Measurements from ENCODE around the gene NDRG2.
"Not testable (repeated sequence)": the region's sequence is repeated elsewhere in the genome, so short reads cannot be mapped to it uniquely, and the experiment has no call there.

NDRG2 gene

GRCh38 chr14:21018286-21018685 lies 6.6 kb downstream of the NDRG2 start:
- Mint-ChIP-seq H3K9me3 (no peaks in the 10 kb centered on the region), H3K4me1 (ENCODE audit: low read depth) (no peaks in the 10 kb centered on the region), H3K27ac (no peak overlapping the region), H3K36me3 (ENCODE audit: low read depth) (no peaks in the 10 kb centered on the region), H3K4me3 (no peak overlapping the region), H3K27me3 (ENCODE audit: low read depth) (peaks cover 19% of the 10 kb centered on the region)
- DNase-seq (ENCODE audit: low spot score): no peak

- Mint-ChIP-seq H3K27ac (no peak overlapping the region), H3K36me3 (ENCODE audit: low read depth) (no peaks in the 10 kb centered on the region), H3K4me1 (ENCODE audit: low read depth) (no peaks in the 10 kb centered on the region), H3K27me3 (ENCODE audit: low read depth) (peaks cover 17% of the 10 kb centered on the region), H3K4me3 (no peak overlapping the region), H3K9me3 (no peaks in the 10 kb centered on the region)
- DNase-seq (ENCODE audit: low spot score): no peak
These were observed 7.2 kb downstream of the NDRG2 start for GRCh38 chr14:21017528-21018245.

GRCh38 chr14:21016413-21017190 lies 8.3 kb downstream of the NDRG2 start:
- Mint-ChIP-seq H3K27me3 (ENCODE audit: low read depth) (peaks cover 16% of the 10 kb centered on the region), H3K27ac (no peak overlapping the region), H3K4me3 (no peak overlapping the region), H3K9me3 (no peaks in the 10 kb centered on the region), H3K4me1 (ENCODE audit: low read depth) (no peaks in the 10 kb centered on the region), H3K36me3 (ENCODE audit: low read depth) (no peaks in the 10 kb centered on the region)
- no peak for DNase-seq (ENCODE audit: low spot score)

GRCh38 chr14:21015312-21015711 lies 9.5 kb downstream of the NDRG2 start:
- DNase-seq (ENCODE audit: low spot score): no peak
- Mint-ChIP-seq H3K4me1 (ENCODE audit: low read depth) (no peaks in the 10 kb centered on the region), H3K36me3 (ENCODE audit: low read depth) (no peaks in the 10 kb centered on the region), H3K27ac (no peak overlapping the region), H3K27me3 (ENCODE audit: low read depth) (peaks cover 20% of the 10 kb centered on the region), H3K9me3 (no peaks in the 10 kb centered on the region), H3K4me3 (no peak overlapping the region)

- no peak overlapping the region for H3K4me3 Mint-ChIP-seq
- DNase-seq (ENCODE audit: low spot score): peak; percentile 58
- peaks cover 20% of the 10 kb centered on the region for H3K27me3 Mint-ChIP-seq (ENCODE audit: low read depth)
- H3K36me3 Mint-ChIP-seq (ENCODE audit: low read depth): no peaks in the 10 kb centered on the region
- no peaks in the 10 kb centered on the region for H3K9me3 Mint-ChIP-seq
- no peaks in the 10 kb centered on the region for H3K4me1 Mint-ChIP-seq (ENCODE audit: low read depth)
- H3K27ac Mint-ChIP-seq: no peak overlapping the region
These were observed 10.1 kb downstream of the NDRG2 start for GRCh38 chr14:21014761-21015190.

GRCh38 chr14:21011136-21011535 lies 13.7 kb downstream of the NDRG2 start:
- Mint-ChIP-seq H3K9me3 (no peaks in the 10 kb centered on the region), H3K27ac (no peak overlapping the region), H3K36me3 (ENCODE audit: low read depth) (no peaks in the 10 kb centered on the region), H3K4me1 (ENCODE audit: low read depth) (no peaks in the 10 kb centered on the region), H3K27me3 (ENCODE audit: low read depth) (peaks cover 25% of the 10 kb centered on the region), H3K4me3 (no peak overlapping the region)
- no peak for DNase-seq (ENCODE audit: low spot score)

GRCh38 chr14:21009721-21010120 lies 15.1 kb downstream of the NDRG2 start:
- not testable (repeated sequence) for H3K27ac Mint-ChIP-seq; H3K4me3 Mint-ChIP-seq; H3K4me1 Mint-ChIP-seq (ENCODE audit: low read depth); H3K9me3 Mint-ChIP-seq; H3K36me3 Mint-ChIP-seq (ENCODE audit: low read depth); DNase-seq (ENCODE audit: low spot score)
- peaks cover 25% of the 10 kb centered on the region for H3K27me3 Mint-ChIP-seq (ENCODE audit: low read depth)

- Mint-ChIP-seq H3K4me1 (ENCODE audit: low read depth) (no peaks in the 10 kb centered on the region), H3K9me3 (no peaks in the 10 kb centered on the region), H3K27me3 (ENCODE audit: low read depth) (no peaks in the 10 kb centered on the region), H3K27ac (no peak overlapping the region), H3K4me3 (no peak overlapping the region), H3K36me3 (ENCODE audit: low read depth) (no peaks in the 10 kb centered on the region)
- DNase-seq (ENCODE audit: low spot score): no peak
These were observed 21.0 kb downstream of the NDRG2 start for GRCh38 chr14:21003788-21004346.

GRCh38 chr14:21001218-21001617 lies 23.6 kb downstream of the NDRG2 start:
- H3K27ac Mint-ChIP-seq: no peak overlapping the region
- no peak for DNase-seq (ENCODE audit: low spot score)
- no peak overlapping the region for H3K4me3 Mint-ChIP-seq
- H3K4me1 Mint-ChIP-seq (ENCODE audit: low read depth): peaks cover 2% of the 10 kb centered on the region
- H3K27me3 Mint-ChIP-seq (ENCODE audit: low read depth): no peaks in the 10 kb centered on the region
- H3K36me3 Mint-ChIP-seq (ENCODE audit: low read depth): peaks cover 8% of the 10 kb centered on the region
- no peaks in the 10 kb centered on the region for H3K9me3 Mint-ChIP-seq

- H3K36me3 Mint-ChIP-seq (ENCODE audit: low read depth): peaks cover 21% of the 10 kb centered on the region
- H3K27me3 Mint-ChIP-seq (ENCODE audit: low read depth): no peaks in the 10 kb centered on the region
- no peaks in the 10 kb centered on the region for H3K9me3 Mint-ChIP-seq
- peaks cover 2% of the 10 kb centered on the region for H3K4me1 Mint-ChIP-seq (ENCODE audit: low read depth)
- H3K27ac Mint-ChIP-seq: no peak overlapping the region
- DNase-seq (ENCODE audit: low spot score): no peak
- H3K4me3 Mint-ChIP-seq: no peak overlapping the region
These were observed 25.3 kb downstream of the NDRG2 start for GRCh38 chr14:20999591-20999990.

GRCh38 chr14:20998674-20999366 lies 26.0 kb downstream of the NDRG2 start, which contains the start of gene SLC39A2:
TSS of gene SLC39A2 (plus strand) at chr14:20999293. CDS start at chr14:20999447, 154 bp downstream.
- no peak for DNase-seq (ENCODE audit: low spot score)
- Mint-ChIP-seq H3K36me3 (ENCODE audit: low read depth) (peaks cover 27% of the 10 kb centered on the region), H3K27ac (no peak within 1 kb of the TSS), H3K4me3 (no peak within 1 kb of the TSS), H3K4me1 (ENCODE audit: low read depth) (peaks cover 2% of the 10 kb centered on the region), H3K9me3 (no peaks in the 10 kb centered on the region), H3K27me3 (ENCODE audit: low read depth) (no peaks in the 10 kb centered on the region)

- peaks cover 29% of the 10 kb centered on the region for H3K36me3 Mint-ChIP-seq (ENCODE audit: low read depth)
- H3K27ac Mint-ChIP-seq: no peak overlapping the region
- no peaks in the 10 kb centered on the region for H3K27me3 Mint-ChIP-seq (ENCODE audit: low read depth)
- H3K4me3 Mint-ChIP-seq: no peak overlapping the region
- peaks cover 2% of the 10 kb centered on the region for H3K4me1 Mint-ChIP-seq (ENCODE audit: low read depth)
- no peak for DNase-seq (ENCODE audit: low spot score)
- no peaks in the 10 kb centered on the region for H3K9me3 Mint-ChIP-seq
These were observed 26.7 kb downstream of the NDRG2 start for GRCh38 chr14:20998139-20998538.

GRCh38 chr14:20997564-20997963 lies 27.3 kb downstream of the NDRG2 start:
- H3K4me3 Mint-ChIP-seq: no peak overlapping the region
- H3K9me3 Mint-ChIP-seq: no peaks in the 10 kb centered on the region
- no peak overlapping the region for H3K27ac Mint-ChIP-seq
- no peaks in the 10 kb centered on the region for H3K27me3 Mint-ChIP-seq (ENCODE audit: low read depth)
- peaks cover 32% of the 10 kb centered on the region for H3K36me3 Mint-ChIP-seq (ENCODE audit: low read depth)
- H3K4me1 Mint-ChIP-seq (ENCODE audit: low read depth): peaks cover 2% of the 10 kb centered on the region
- DNase-seq (ENCODE audit: low spot score): no peak

GRCh38 chr14:20997115-20997514 lies 27.7 kb downstream of the NDRG2 start:
- Mint-ChIP-seq H3K4me1 (ENCODE audit: low read depth) (peaks cover 2% of the 10 kb centered on the region), H3K36me3 (ENCODE audit: low read depth) (peaks cover 36% of the 10 kb centered on the region), H3K9me3 (no peaks in the 10 kb centered on the region), H3K4me3 (no peak overlapping the region), H3K27me3 (ENCODE audit: low read depth) (no peaks in the 10 kb centered on the region), H3K27ac (peak overlapping the region; percentile 9)
- DNase-seq (ENCODE audit: low spot score): no peak
